GM23338 (cell line): ENCODE measurements around the gene RAB3IP. TPM values are rescaled to one million over a fixed set of nuclear protein-coding genes. Genes with fewer than 3 reads are reported as not detected.

ENCODE experiments used
- ATAC-seq: fragments of 200-7000 bp; cut with Tn5 transposase; 3 replicates; pipeline ENCODE4 v1.9.1; 2020
- DNase-seq: peaks from one replicate; pipeline ENCODE4 v3.0.0-alpha.2; 2015; ENCODE audit warnings: low spot score
- H2AFZ ChIP-seq: fragments of 200-600 bp; sonication (generic); 2 replicates; pipeline ENCODE4 v1.8.0; 2016; ENCODE audit warnings: antibody characterized with exemption, mild to moderate bottlenecking, moderate library complexity
- H3F3A ChIP-seq: fragments of 200-600 bp; sonication (generic); replicated peaks from 2 replicates; pipeline ENCODE4 v1.8.0; 2017; ENCODE audit warnings: antibody characterized with exemption, mixed run types, low read depth
- H3K27ac ChIP-seq: fragments of 200-600 bp; sonication (generic); 2 replicates; pipeline ENCODE4 v1.6.1; 2016; ENCODE audit warnings: low read depth
- H3K27me3 ChIP-seq: fragments of 200-600 bp; sonication (generic); 2 replicates; pipeline ENCODE4 v1.8.0; 2016; ENCODE audit warnings: mild to moderate bottlenecking, mixed run types, moderate library complexity; ENCODE audit not compliant: insufficient read depth
- H3K36me3 ChIP-seq: fragments of 200-600 bp; sonication (generic); 2 replicates; pipeline ENCODE4 v1.8.0; 2016; ENCODE audit warnings: mild to moderate bottlenecking; ENCODE audit not compliant: insufficient read depth
- H3K4me1 ChIP-seq: fragments of 200-600 bp; sonication (generic); 2 replicates; pipeline ENCODE4 v1.8.0; 2016; ENCODE audit warnings: mild to moderate bottlenecking, moderate library complexity; ENCODE audit not compliant: insufficient read depth
- H3K4me2 ChIP-seq: fragments of 200-600 bp; sonication (generic); 2 replicates; pipeline ENCODE4 v1.7.1; 2017; ENCODE audit warnings: mixed run types
- H3K4me3 ChIP-seq: fragments of 200-600 bp; sonication (generic); 2 replicates; pipeline ENCODE4 v1.6.1; 2016; ENCODE audit warnings: mixed run types
- H3K79me2 ChIP-seq: fragments of 200-600 bp; sonication (generic); replicated peaks from 2 replicates; pipeline ENCODE4 v1.8.0; 2017; ENCODE audit warnings: mild to moderate bottlenecking; ENCODE audit not compliant: insufficient read depth
- H3K9me2 ChIP-seq: fragments of 200-600 bp; sonication (generic); 2 replicates; pipeline ENCODE4 v1.8.0; 2017; ENCODE audit not compliant: insufficient read depth
- H4K20me1 ChIP-seq: fragments of 200-600 bp; sonication (generic); replicated peaks from 2 replicates; pipeline ENCODE4 v1.8.0; 2017; ENCODE audit warnings: mild to moderate bottlenecking; ENCODE audit not compliant: insufficient read depth
- H3K27ac Mint-ChIP-seq: 2 replicates; pipeline ENCODE4 v1.8.0; 2020; ENCODE audit warnings: inconsistent platforms, mild to moderate bottlenecking, moderate library complexity, mixed read lengths
- H3K27me3 Mint-ChIP-seq: 3 replicates; pipeline ENCODE4 v1.8.0; 2022; ENCODE audit warnings: low read depth, mild to moderate bottlenecking, moderate library complexity, mixed read lengths, inconsistent platforms; ENCODE audit not compliant: insufficient read depth, poor library complexity
- H3K36me3 Mint-ChIP-seq: 3 replicates; pipeline ENCODE4 v1.8.0; 2021; ENCODE audit warnings: low read depth, mild to moderate bottlenecking, inconsistent platforms, moderate library complexity, mixed read lengths
- H3K4me1 Mint-ChIP-seq: 3 replicates; pipeline ENCODE4 v1.8.0; 2020; ENCODE audit warnings: mild to moderate bottlenecking, inconsistent platforms, mixed read lengths
- H3K4me3 Mint-ChIP-seq: 3 replicates; pipeline ENCODE4 v1.8.0; 2021; ENCODE audit warnings: moderate library complexity, mild to moderate bottlenecking, inconsistent platforms, mixed read lengths
- H3K9me3 Mint-ChIP-seq: 3 replicates; pipeline ENCODE4 v1.8.0; 2020; ENCODE audit warnings: moderate library complexity, mild to moderate bottlenecking, inconsistent platforms, mixed read lengths
- JUNB ChIP-seq: IDR thresholded peaks from one replicate; pipeline ENCODE4 v1.6.1; 2016; ENCODE audit warnings: antibody characterized with exemption; ENCODE audit not compliant: unreplicated experiment
- NANOG ChIP-seq: IDR thresholded peaks from 2 replicates; pipeline ENCODE4 v1.6.1; 2016; ENCODE audit warnings: antibody characterized with exemption, borderline replicate concordance
- REST ChIP-seq: IDR thresholded peaks from one replicate; pipeline ENCODE4 v1.6.1; 2018; ENCODE audit warnings: antibody characterized with exemption; ENCODE audit not compliant: unreplicated experiment
- STAT1 ChIP-seq: IDR thresholded peaks from one replicate; pipeline ENCODE4 v1.6.1; 2016; ENCODE audit warnings: antibody characterized with exemption; ENCODE audit not compliant: unreplicated experiment
- ZNF331 ChIP-seq: fragments of 250-450 bp; sonication (Bioruptor Pico); IDR thresholded peaks from 2 replicates; pipeline ENCODE4 v1.5.0; 2020; ENCODE audit warnings: low read depth, mild to moderate bottlenecking, moderate library complexity
- ZNF462 ChIP-seq: fragments of 250-450 bp; sonication (Bioruptor Pico); IDR thresholded peaks from 2 replicates; pipeline ENCODE4 v1.5.0; 2020; ENCODE audit warnings: mild to moderate bottlenecking, moderate library complexity
- polyA plus RNA-seq: library from polyadenylated mRNA; unstranded; fragments of >200 nt; fragmentation: Nextera tagmentation; extraction: Ambion mirVana; gene quantifications from 2 replicates; pipeline ENCODE4 v1.2.1, GENCODE V29; 2016
- total RNA-seq: library from RNA; depleted of rRNA; stranded (reverse); fragments of >200 nt; shearing (Covaris generic); gene quantifications from 2 replicates; pipeline ENCODE4 v1.2.3, GENCODE V29; 2014
- TF ChIP-seq, protein P1 (sequence below): IDR thresholded peaks from 2 replicates; pipeline ENCODE4 v1.6.1; 2016; ENCODE audit warnings: antibody characterized with exemption

RAB3IP gene
- total and polyA plus RNA-seq, 2 experiments from 2014 or later: 48.6 TPM

DNA sequence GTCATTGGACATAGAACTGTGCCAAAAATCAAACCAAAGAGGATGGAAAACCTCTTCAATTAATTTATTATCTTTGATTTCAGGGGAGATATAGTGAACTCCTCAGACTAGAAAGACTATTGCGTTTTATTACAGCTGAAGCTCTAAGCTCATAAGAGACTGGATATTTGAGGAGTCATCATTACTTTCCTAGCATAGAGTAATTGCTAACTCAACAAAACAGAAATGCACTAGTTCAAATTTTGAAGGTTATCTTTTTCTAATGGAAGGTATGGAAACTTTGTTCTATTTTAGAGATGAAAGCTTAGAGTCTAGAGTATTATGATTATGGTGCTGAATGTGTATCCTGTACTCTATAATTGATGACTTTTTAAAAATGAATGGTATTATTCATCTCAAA, 34.3 kb upstream of the RAB3IP start:
- no peaks in the 10 kb centered on the region for H3K36me3 ChIP-seq
- TF ChIP-seq JUNB (no peak), ZNF331 (no peak), ZNF462 (no peak), NANOG (no peak), REST (no peak), STAT1 (no peak)
- TF ChIP-seq, protein P1, sequence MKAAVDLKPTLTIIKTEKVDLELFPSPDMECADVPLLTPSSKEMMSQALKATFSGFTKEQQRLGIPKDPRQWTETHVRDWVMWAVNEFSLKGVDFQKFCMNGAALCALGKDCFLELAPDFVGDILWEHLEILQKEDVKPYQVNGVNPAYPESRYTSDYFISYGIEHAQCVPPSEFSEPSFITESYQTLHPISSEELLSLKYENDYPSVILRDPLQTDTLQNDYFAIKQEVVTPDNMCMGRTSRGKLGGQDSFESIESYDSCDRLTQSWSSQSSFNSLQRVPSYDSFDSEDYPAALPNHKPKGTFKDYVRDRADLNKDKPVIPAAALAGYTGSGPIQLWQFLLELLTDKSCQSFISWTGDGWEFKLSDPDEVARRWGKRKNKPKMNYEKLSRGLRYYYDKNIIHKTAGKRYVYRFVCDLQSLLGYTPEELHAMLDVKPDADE: no peak
- H3K27ac ChIP-seq: no peak overlapping the region
- H3K4me2 ChIP-seq: no peak overlapping the region
- H3K4me1 ChIP-seq: no peaks in the 10 kb centered on the region
- peak overlapping the region; percentile 52; the same call in 1 of the 2 replicates for H2AFZ ChIP-seq
- no peaks in the 10 kb centered on the region for H3K79me2 ChIP-seq
- H3K4me1 Mint-ChIP-seq: peaks cover 3% of the 10 kb centered on the region; the same call in 1 of the 3 replicates
- H3F3A ChIP-seq: no peaks in the 10 kb centered on the region
- no peak overlapping the region for H3K4me3 Mint-ChIP-seq
- H3K27me3 Mint-ChIP-seq: peaks cover 4% of the 10 kb centered on the region
- no peaks in the 10 kb centered on the region for H4K20me1 ChIP-seq
- no peaks in the 10 kb centered on the region for H3K27me3 ChIP-seq
- ATAC-seq (no peak), DNase-seq (no peak)
- no peaks in the 10 kb centered on the region for H3K36me3 Mint-ChIP-seq
- H3K27ac Mint-ChIP-seq: no peak overlapping the region
- H3K4me3 ChIP-seq: no peak overlapping the region
- no peaks in the 10 kb centered on the region; the same call in 1 of the 3 replicates for H3K9me3 Mint-ChIP-seq
- no peaks in the 10 kb centered on the region for H3K9me2 ChIP-seq
